Lower leg skin (tissue), 4 donors: ENCODE measurements around the gene DRGX. TPM values are rescaled to one million over a fixed set of nuclear protein-coding genes. Genes with fewer than 3 reads are reported as not detected.

Experiments
- DNase-seq, 2 donors: peaks; one replicate each; pipeline ENCODE4 v3.0.0-alpha.2; 2019; ENCODE audit warnings: low spot score in 2 of 2
- H3K4me3 ChIP-seq: fragments of 200-600 bp; sonication (generic); 2 replicates; pipeline ENCODE4 v1.5.1; 2017; ENCODE audit warnings: mild to moderate bottlenecking, low read depth; ENCODE audit not compliant: poor library complexity, severe bottlenecking
- POLR2A ChIP-seq, 2 donors: fragments of 450-650 bp; IDR thresholded peaks; one replicate each; pipeline ENCODE4 v1.6.1; 2016 to 2017; ENCODE audit warnings: antibody characterized with exemption in 2 of 2, mild to moderate bottlenecking in 1 of 2, moderate library complexity in 1 of 2
- WGBS, 2 donors: methylation state at CpG; one replicate each; pipeline ENCODE4 v1.1.5; 2018; 5-methylcytosine and 5-hydroxymethylcytosine counted together
- intact Hi-C: fragments of 100-400 bp; cut with DNase I; formaldehyde crosslinking; loops from one replicate; pipeline ENCODE4 v1.15.0; 2023; ENCODE audit warnings: low total_unique reads
- total RNA-seq, 4 donors: library from RNA; depleted of rRNA; stranded (reverse); fragments of >200 nt; gene quantifications; one replicate each; pipeline ENCODE4 v1.1.0, GENCODE V29; 2016
- TF ChIP-seq, protein P1 (sequence below), 3 donors: fragments of 450-650 bp; IDR thresholded peaks; one replicate each; pipeline ENCODE4 v1.5.1; 2016; ENCODE audit warnings: antibody characterized with exemption in 3 of 3, mild to moderate bottlenecking in 3 of 3, moderate library complexity in 2 of 3

DRGX gene
- total RNA-seq, 4 donors from 2014 or later = not detected

DNA sequence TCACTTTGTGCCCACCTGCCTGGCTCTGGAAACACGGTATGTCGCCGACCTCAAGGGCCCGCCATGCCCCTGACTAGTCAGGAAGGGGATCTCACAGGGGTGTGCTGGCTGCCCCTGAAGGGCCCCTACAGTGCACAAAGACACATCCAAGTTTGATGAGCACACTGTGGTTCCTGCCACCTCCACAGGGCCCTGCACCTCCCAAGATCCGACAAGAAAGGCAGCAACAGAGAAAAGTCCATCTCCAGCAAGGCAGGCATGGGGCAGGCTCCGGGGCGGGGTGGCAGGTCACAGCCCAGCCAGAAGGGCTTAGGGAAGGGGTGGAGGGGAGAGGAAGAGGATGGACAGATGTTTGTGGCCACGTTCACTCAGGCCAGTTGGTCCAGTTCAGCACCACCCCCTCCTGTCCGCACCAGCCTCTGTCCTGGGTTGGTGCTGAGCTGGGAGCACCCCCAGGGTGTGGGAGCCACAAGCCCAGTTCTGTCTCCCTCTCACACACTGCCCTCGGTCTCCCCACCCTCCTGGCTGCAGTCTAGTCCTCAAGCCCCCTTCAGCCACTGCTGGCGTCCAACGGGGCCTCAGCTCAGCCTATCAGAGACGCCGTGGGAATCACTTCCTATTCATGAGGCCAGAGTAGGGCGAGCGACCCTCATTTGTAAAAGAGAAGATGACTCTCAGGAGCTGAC, 11.5 kb downstream of the DRGX start:
- peak in 1 of 2 donors; percentile 63 for DNase-seq
- 75 to 84% methylated on average over 16 of the region's 16 CpGs for WGBS, 2 donors

DNA sequence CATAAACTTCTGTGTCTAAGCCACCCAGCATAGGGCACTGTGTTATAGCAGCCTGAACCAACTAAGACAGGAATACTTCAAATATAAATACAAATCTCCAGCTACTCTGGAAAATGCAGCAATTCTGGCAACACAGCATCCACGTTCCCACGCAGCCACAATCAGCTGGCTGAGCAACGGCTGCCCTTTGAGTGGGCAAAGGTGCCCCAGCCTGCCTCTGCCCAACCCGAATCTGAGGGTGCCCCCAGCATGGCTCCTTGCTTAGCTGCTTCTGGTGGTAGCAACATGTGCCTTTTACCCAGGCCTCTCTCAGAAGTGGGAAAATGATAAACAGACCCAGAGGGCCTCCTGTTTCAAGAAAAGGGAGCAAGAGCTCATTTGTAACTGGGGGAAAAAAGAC, 12.0 kb downstream of the DRGX start:
- no peak for TF ChIP-seq POLR2A (IDR thresholded peaks at IDR 0.05)
- TF ChIP-seq, protein P1, sequence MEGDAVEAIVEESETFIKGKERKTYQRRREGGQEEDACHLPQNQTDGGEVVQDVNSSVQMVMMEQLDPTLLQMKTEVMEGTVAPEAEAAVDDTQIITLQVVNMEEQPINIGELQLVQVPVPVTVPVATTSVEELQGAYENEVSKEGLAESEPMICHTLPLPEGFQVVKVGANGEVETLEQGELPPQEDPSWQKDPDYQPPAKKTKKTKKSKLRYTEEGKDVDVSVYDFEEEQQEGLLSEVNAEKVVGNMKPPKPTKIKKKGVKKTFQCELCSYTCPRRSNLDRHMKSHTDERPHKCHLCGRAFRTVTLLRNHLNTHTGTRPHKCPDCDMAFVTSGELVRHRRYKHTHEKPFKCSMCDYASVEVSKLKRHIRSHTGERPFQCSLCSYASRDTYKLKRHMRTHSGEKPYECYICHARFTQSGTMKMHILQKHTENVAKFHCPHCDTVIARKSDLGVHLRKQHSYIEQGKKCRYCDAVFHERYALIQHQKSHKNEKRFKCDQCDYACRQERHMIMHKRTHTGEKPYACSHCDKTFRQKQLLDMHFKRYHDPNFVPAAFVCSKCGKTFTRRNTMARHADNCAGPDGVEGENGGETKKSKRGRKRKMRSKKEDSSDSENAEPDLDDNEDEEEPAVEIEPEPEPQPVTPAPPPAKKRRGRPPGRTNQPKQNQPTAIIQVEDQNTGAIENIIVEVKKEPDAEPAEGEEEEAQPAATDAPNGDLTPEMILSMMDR (IDR thresholded peaks at IDR 0.05) = no peak

More for the DNA sequence above, 11.5 kb downstream of the DRGX start:
- TF ChIP-seq, protein P1 (IDR thresholded peaks at IDR 0.05) = no peak
- TF ChIP-seq POLR2A (IDR thresholded peaks at IDR 0.05) = no peak
- H3K4me3 ChIP-seq = no peak overlapping the region
- intact Hi-C loops = no loop called here

DNA sequence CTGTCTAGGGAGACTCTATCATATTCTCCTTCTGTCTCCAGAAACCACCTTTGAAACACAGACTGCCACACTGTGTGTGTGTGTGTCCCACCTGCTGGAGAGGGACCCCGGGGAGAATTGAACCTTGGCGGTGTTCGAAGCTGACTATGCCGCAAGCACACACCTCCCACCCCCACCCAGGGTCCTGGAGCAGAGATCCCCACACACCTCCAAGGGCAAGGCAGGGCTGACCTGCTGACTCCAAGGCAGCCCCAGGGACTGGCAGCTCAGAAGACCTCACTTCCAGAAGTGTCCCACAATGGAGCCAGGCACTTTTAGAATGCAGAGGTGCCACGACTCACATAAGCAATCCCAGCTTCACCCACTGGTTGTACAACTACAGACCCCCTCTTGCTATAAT, 13.1 kb downstream of the DRGX start:
- 92 to 95% methylated on average over 5 of the region's 5 CpGs for WGBS, 2 donors
- TF ChIP-seq, protein P1 (IDR thresholded peaks at IDR 0.05) = no peak
- no peak for TF ChIP-seq POLR2A (IDR thresholded peaks at IDR 0.05)
- DNase-seq = peak in 1 of 2 donors; percentile 46
- H3K4me3 ChIP-seq = no peak overlapping the region
- intact Hi-C loops = no loop called here

More for the DNA sequence above, 12.0 kb downstream of the DRGX start:
- 84 to 93% methylated on average over 4 of the region's 4 CpGs for WGBS, 2 donors
- no peak overlapping the region for H3K4me3 ChIP-seq
- peak in 1 of 2 donors; percentile 65 for DNase-seq
- intact Hi-C loops = no loop called here

DNA sequence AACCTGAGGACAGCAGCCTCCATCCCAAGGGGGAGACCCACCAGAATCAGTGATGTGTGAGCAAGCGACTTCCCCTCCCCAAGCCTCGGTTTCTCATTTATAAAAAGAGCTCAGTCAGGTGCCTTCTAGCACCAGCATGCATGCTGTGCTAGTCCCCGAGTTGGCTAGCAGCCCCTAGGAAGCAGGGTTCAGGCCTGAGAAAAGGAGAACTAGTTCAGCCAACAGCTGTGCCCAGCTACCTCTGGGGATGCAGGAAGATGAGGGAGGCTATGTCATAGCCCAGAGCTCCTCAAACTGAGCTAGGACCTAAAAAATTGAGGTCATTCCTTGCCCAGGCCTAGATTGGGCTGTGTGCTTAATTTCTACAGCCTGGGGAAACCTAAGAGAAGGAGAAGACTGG, 13.7 kb downstream of the DRGX start:
- DNase-seq = peak in 1 of 2 donors; percentile 48
- TF ChIP-seq, protein P1 (IDR thresholded peaks at IDR 0.05) = no peak
- TF ChIP-seq POLR2A (IDR thresholded peaks at IDR 0.05) = no peak
- 76 to 85% methylated on average over 3 of the region's 3 CpGs for WGBS, 2 donors
- intact Hi-C loops = no loop called here
- H3K4me3 ChIP-seq = no peak overlapping the region

DNA sequence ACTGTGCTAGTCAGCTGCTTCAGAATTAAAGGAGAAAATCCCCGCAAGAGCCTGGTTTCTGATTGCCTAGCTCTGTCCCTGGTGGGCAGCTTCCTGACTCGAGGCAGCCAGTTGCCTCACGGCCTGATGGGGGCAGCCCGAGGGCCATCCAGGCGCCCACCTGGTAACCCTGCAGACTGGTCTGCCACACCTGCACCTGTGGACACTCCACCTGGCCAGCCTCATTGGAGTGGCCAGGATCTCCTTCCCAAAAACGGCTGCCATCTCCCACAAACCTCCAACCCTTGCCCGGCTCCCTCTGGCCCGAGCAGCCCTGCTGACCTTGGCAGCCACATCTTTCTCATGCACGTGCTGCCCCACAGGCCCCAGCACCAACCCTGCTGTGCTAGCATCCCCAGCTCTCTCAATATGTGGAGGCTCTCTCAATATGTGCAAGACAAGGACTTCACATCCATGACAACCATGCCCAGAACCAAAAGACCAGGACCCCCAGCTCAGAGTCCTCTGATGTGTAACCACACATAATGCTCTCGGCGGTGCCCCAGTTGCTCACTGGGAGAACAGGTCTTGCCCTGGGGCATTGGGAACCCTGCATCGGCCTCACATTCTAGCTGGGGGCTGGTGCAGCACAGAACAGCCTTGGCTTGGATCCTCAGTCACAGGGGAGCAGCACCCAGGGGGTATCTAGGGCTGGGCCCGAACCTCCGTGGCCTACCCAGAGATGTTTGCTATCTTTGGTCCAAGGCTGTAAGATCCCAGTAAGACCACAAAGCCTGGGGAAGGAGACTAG, 14.6 kb downstream of the DRGX start:
- intact Hi-C loops = no loop called here
- TF ChIP-seq, protein P1 (IDR thresholded peaks at IDR 0.05) = no peak
- TF ChIP-seq POLR2A (IDR thresholded peaks at IDR 0.05) = no peak
- 84 to 88% methylated on average over 11 to 13 of the region's 14 CpGs for WGBS, 2 donors
- no peak overlapping the region for H3K4me3 ChIP-seq
- DNase-seq = no peak
